Calu3 (cell line): ENCODE results near the gene RASA1. TPM values are rescaled to one million over a fixed set of nuclear protein-coding genes. Genes with fewer than 3 reads are reported as not detected.
A peak's percentile ranks its signal among the peaks of the same experiment; 100 is the strongest.

Experiments used
- BruUV-seq: library from RNA; stranded (reverse); fragments of 400-500 nt; replicated peaks from 2 replicates; lab custom pipeline; 2021; lab: Mats Ljungman, UMichigan
- CTCF ChIA-PET: fragments of 300-600 bp; sonication (Branson Sonifier 250); formaldehyde crosslinking; loops from one replicate; lab custom pipeline; 2022; ENCODE audit warnings: antibody characterized with exemption; lab: Charles Lee
- DNase-seq: peaks from one replicate; pipeline ENCODE4 v3.0.0; 2022
- H3K27ac Mint-ChIP-seq: one replicate; pipeline ENCODE4 v1.8.0; 2022; ENCODE audit warnings: mixed read lengths; ENCODE audit not compliant: unreplicated experiment
- H3K27me3 Mint-ChIP-seq: one replicate; pipeline ENCODE4 v1.8.0; 2022; ENCODE audit warnings: mixed read lengths; ENCODE audit not compliant: unreplicated experiment
- H3K36me3 Mint-ChIP-seq: one replicate; pipeline ENCODE4 v1.8.0; 2022; ENCODE audit warnings: mild to moderate bottlenecking, moderate library complexity, mixed read lengths; ENCODE audit not compliant: insufficient read depth, unreplicated experiment
- H3K4me1 Mint-ChIP-seq: one replicate; pipeline ENCODE4 v1.8.0; 2022; ENCODE audit warnings: mild to moderate bottlenecking, low read depth, mixed read lengths; ENCODE audit not compliant: unreplicated experiment
- H3K4me3 Mint-ChIP-seq: one replicate; pipeline ENCODE4 v1.8.0; 2022; ENCODE audit warnings: mild to moderate bottlenecking, low read depth, moderate library complexity, mixed read lengths; ENCODE audit not compliant: unreplicated experiment
- H3K9me3 Mint-ChIP-seq: one replicate; pipeline ENCODE4 v1.8.0; 2022; ENCODE audit warnings: low read depth, mixed read lengths; ENCODE audit not compliant: unreplicated experiment
- CTCF ChIP-seq: fragments of 200-600 bp; IDR thresholded peaks from one replicate; pipeline ENCODE4 v1.8.0; 2022; ENCODE audit warnings: antibody characterized with exemption; ENCODE audit not compliant: unreplicated experiment
- intact Hi-C: fragments of 100-400 bp; cut with micrococcal nuclease; formaldehyde crosslinking; loops from one replicate; pipeline ENCODE4 v1.10.0; 2022; ENCODE audit not compliant: unreplicated experiment
- total RNA-seq: library from RNA; stranded (reverse); gene quantifications from 2 replicates; pipeline ENCODE4 v1.2.3, GENCODE V29; 2022

The RASA1 gene
- total RNA-seq, 1 experiment from 2014 or later = 193 TPM

- no peaks in the 10 kb centered on the region for H3K9me3 Mint-ChIP-seq
- H3K36me3 Mint-ChIP-seq = no peaks in the 10 kb centered on the region
- peaks cover 27% of the 10 kb centered on the region for H3K4me1 Mint-ChIP-seq
- H3K27ac Mint-ChIP-seq = peak overlapping the region; percentile 92
- H3K27me3 Mint-ChIP-seq = no peaks in the 10 kb centered on the region
- DNase-seq = no peak
- intact Hi-C loops = no loop called here
- no peak overlapping the region for H3K4me3 Mint-ChIP-seq
- no peak for TF ChIP-seq CTCF
- CTCF ChIA-PET = no interaction called here
- no TSS peak for BruUV-seq
Observed at GRCh38 chr5:87241555-87241954, 26.1 kb upstream of the RASA1 start.

GRCh38 chr5:87242242-87242641 lies 25.4 kb upstream of the RASA1 start:
- no peak overlapping the region for H3K4me3 Mint-ChIP-seq
- no peaks in the 10 kb centered on the region for H3K27me3 Mint-ChIP-seq
- no peak for DNase-seq
- CTCF ChIA-PET = interaction anchor here (1.2 kb wide), 1 partner anchor 21 kb away, joined by 3 read pairs; no protein-coding TSS in a partner anchor
- H3K4me1 Mint-ChIP-seq = peaks cover 27% of the 10 kb centered on the region
- intact Hi-C loops = loop anchor here (1.0 kb wide), 1 partner anchor 172 kb away; no protein-coding TSS in a partner anchor
- H3K27ac Mint-ChIP-seq = peak overlapping the region; percentile 92
- no peak for TF ChIP-seq CTCF
- H3K9me3 Mint-ChIP-seq = no peaks in the 10 kb centered on the region
- BruUV-seq = no TSS peak
- no peaks in the 10 kb centered on the region for H3K36me3 Mint-ChIP-seq

- no TSS peak for BruUV-seq
- Mint-ChIP-seq H3K4me1 (peaks cover 27% of the 10 kb centered on the region), H3K27me3 (no peaks in the 10 kb centered on the region), H3K36me3 (no peaks in the 10 kb centered on the region), H3K27ac (peak overlapping the region; percentile 92), H3K9me3 (no peaks in the 10 kb centered on the region), H3K4me3 (no peak overlapping the region)
- CTCF ChIA-PET = interaction anchor here (0.5 to 1.2 kb wide), 3 partner anchors 22 to 154 kb away, joined by 3 to 4 read pairs (median 3); no protein-coding TSS in a partner anchor
- no peak for TF ChIP-seq CTCF
- DNase-seq = peak; percentile 44
- intact Hi-C loops = no loop called here
Observed at GRCh38 chr5:87243161-87243844, 24.4 kb upstream of the RASA1 start.

- Mint-ChIP-seq H3K4me1 (peaks cover 41% of the 10 kb centered on the region), H3K27me3 (no peaks in the 10 kb centered on the region), H3K27ac (no peak overlapping the region), H3K4me3 (no peak overlapping the region), H3K36me3 (no peaks in the 10 kb centered on the region), H3K9me3 (no peaks in the 10 kb centered on the region)
- no peak for DNase-seq
- intact Hi-C loops = no loop called here
- TF ChIP-seq CTCF = no peak
- CTCF ChIA-PET = no interaction called here
- BruUV-seq = no TSS peak
Observed at GRCh38 chr5:87245451-87245850, 22.2 kb upstream of the RASA1 start.
